Body of pancreas (tissue), 4 donors: ENCODE measurements around the gene DNAJC17. TPM values are rescaled to one million over a fixed set of nuclear protein-coding genes. Genes with fewer than 3 reads are reported as not detected.

Experiments
- ATAC-seq: fragments of 150-250 bp; one replicate; pipeline ENCODE4 v1.9.1; 2016
- DNase-seq, 4 donors: peaks; one replicate each; pipeline ENCODE4 v3.0.0-alpha.2; 2019
- H3K27ac ChIP-seq, 4 donors: fragments of 200-600 bp; sonication (generic); 1 replicate in 3 of 4; 2 replicates in 1 of 4; pipeline versions ENCODE4 v1.5.1 to v1.6.1; 2016 to 2019; ENCODE audit warnings: mild to moderate bottlenecking in 1 of 4, mixed read lengths in 1 of 4, moderate library complexity in 1 of 4
- H3K27me3 ChIP-seq, 2 donors: fragments of 200-600 bp; sonication (generic); one replicate each; pipeline ENCODE4 v1.6.0; 2016; ENCODE audit warnings: mild to moderate bottlenecking in 1 of 2
- H3K36me3 ChIP-seq, 2 donors: fragments of 200-600 bp; sonication (generic); replicated peaks in 1 of 2; 2 replicates each; pipeline ENCODE4 v1.5.1; 2016; ENCODE audit warnings: low read depth in 2 of 2; ENCODE audit not compliant: insufficient read depth in 1 of 2
- H3K4me1 ChIP-seq: fragments of 200-600 bp; sonication (generic); one replicate; pipeline ENCODE4 v1.6.0; 2016
- H3K4me3 ChIP-seq, 2 donors: fragments of 200-600 bp; sonication (generic); 1 replicate in 1 of 2; 2 replicates in 1 of 2; pipeline ENCODE4 v1.5.1; 2016 to 2019
- H3K9me3 ChIP-seq, 3 donors: fragments of 200-600 bp; sonication (generic); 1 replicate in 2 of 3; 2 replicates in 1 of 3; pipeline ENCODE4 v1.5.1; 2016
- POLR2A ChIP-seq, 3 donors: fragments of 450-650 bp; IDR thresholded peaks; one replicate each; pipeline ENCODE4 v1.6.1; 2016; ENCODE audit warnings: antibody characterized with exemption in 3 of 3, mild to moderate bottlenecking in 2 of 3
- WGBS, 2 donors: methylation state at CpG; one replicate each; pipeline ENCODE4 v1.1.5; 2017; 5-methylcytosine and 5-hydroxymethylcytosine counted together
- intact Hi-C: fragments of 100-400 bp; cut with DNase I; formaldehyde crosslinking; loops from one replicate; pipeline ENCODE4 v1.15.1; 2023
- total RNA-seq, 2 donors: library from RNA; depleted of rRNA; stranded (reverse); fragments of >200 nt; gene quantifications; one replicate each; pipeline ENCODE4 v1.1.0, GENCODE V29; 2016
- TF ChIP-seq, protein P1 (sequence below), 7 experiments: fragments of 450-650 bp in 4 of 7; fragments of 200-600 bp in 3 of 7; sonication (generic) in 3 of 7; IDR thresholded peaks; one replicate each; pipeline ENCODE4 v1.5.1; 2016 to 2019; ENCODE audit warnings: antibody characterized with exemption in 7 of 7

Gene DNAJC17
- total RNA-seq, 2 donors from 2014 or later = 18.7 to 36.6 TPM

DNA sequence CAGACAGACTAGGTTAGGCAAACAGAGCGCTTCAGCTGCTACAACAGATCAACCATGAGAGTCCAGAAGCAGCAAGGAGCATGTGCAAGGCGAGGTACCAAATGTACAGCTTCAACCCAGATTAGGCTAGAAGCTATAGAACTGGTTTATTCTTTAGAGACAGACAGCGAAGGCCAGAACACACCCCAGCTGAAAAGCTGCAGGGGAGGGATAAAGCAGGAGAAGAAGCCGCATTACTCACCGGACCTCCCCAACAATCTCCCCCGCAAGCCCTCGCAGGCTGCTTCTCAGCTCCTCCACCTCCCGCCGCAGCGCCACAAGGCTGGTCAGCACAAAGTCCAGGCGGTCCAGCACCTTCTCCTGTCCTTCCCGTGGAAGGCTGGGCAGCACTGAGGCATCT is 55.5 kb downstream of the DNAJC17 start:
- no peak for DNase-seq
- 90 to 93% methylated on average over 11 to 12 of the region's 12 CpGs for WGBS, 2 donors
- intact Hi-C loops = no loop called here

DNA sequence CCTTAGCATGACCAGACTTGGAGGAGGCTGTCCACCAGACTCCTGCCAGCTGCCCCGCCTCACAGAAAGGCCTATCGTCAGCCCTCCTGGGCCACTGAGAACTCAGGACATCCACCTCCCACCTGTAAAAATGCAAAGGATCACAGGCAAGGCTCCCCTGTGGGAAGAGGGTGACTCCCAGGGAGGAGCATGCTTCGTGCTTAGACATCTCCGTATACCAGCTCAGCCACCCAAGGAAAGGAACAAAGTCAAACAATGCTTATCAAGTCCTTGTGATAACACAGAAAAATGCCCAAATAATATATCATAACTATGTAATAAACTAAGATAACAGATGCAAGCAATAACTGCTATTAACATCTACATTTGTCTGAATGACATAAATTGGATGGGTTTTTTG is 56.4 kb downstream of the DNAJC17 start:
- intact Hi-C loops = no loop called here
- Histone ChIP-seq H3K27me3 (no peaks in the 10 kb centered on the region), H3K4me1 (peaks cover 26% of the 10 kb centered on the region), H3K36me3 (peaks cover 5 to 6% of the 10 kb centered on the region in 2 donors), H3K4me3 (no peak overlapping the region), H3K9me3 (no peaks in the 10 kb centered on the region), H3K27ac (no peak overlapping the region)
- 55 to 69% methylated on average over 2 to 4 of the region's 4 CpGs for WGBS, 2 donors
- no peak for ATAC-seq
- TF ChIP-seq, protein P1, sequence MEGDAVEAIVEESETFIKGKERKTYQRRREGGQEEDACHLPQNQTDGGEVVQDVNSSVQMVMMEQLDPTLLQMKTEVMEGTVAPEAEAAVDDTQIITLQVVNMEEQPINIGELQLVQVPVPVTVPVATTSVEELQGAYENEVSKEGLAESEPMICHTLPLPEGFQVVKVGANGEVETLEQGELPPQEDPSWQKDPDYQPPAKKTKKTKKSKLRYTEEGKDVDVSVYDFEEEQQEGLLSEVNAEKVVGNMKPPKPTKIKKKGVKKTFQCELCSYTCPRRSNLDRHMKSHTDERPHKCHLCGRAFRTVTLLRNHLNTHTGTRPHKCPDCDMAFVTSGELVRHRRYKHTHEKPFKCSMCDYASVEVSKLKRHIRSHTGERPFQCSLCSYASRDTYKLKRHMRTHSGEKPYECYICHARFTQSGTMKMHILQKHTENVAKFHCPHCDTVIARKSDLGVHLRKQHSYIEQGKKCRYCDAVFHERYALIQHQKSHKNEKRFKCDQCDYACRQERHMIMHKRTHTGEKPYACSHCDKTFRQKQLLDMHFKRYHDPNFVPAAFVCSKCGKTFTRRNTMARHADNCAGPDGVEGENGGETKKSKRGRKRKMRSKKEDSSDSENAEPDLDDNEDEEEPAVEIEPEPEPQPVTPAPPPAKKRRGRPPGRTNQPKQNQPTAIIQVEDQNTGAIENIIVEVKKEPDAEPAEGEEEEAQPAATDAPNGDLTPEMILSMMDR (IDR thresholded peaks at IDR 0.05) = no peak
- no peak for TF ChIP-seq POLR2A (IDR thresholded peaks at IDR 0.05)
- no peak for DNase-seq

More for the DNA sequence above, 55.5 kb downstream of the DNAJC17 start:
- ATAC-seq = no peak
- Histone ChIP-seq H3K36me3 (peaks cover 5 to 6% of the 10 kb centered on the region in 2 donors), H3K4me3 (no peak overlapping the region), H3K27ac (no peak overlapping the region), H3K4me1 (peaks cover 27% of the 10 kb centered on the region), H3K27me3 (no peaks in the 10 kb centered on the region), H3K9me3 (no peaks in the 10 kb centered on the region)
- TF ChIP-seq, protein P1 (IDR thresholded peaks at IDR 0.05) = no peak
- TF ChIP-seq POLR2A (IDR thresholded peaks at IDR 0.05) = no peak

DNA sequence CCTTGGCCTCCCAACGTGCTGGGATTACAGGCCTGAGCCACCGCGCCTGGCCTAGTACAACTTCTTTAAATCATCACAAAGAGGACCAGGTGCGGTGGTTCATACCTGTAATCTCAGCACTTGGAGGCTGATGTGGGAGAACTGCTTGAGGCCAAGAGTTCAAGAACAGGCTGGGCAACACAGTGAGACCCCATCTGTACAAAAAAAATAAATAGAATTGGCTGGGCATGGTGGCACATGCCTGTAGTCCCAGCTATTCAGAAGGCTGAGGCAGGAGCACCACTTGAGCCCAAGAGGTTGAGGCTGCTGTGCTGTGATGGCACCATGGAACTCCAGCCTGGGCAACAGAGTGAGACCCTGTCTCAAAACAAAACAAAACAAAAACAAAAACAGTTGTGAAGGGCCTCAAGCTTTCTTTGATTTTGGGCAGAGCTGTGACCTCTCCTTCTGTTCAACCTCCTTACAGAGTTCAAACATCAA is 58.1 kb downstream of the DNAJC17 start:
- H3K27ac ChIP-seq = no peak overlapping the region
- no peak for DNase-seq
- intact Hi-C loops = no loop called here
- H3K36me3 ChIP-seq = peaks cover 5 to 6% of the 10 kb centered on the region in 2 donors
- no peaks in the 10 kb centered on the region for H3K9me3 ChIP-seq
- no peaks in the 10 kb centered on the region for H3K27me3 ChIP-seq
- H3K4me1 ChIP-seq = peaks cover 19% of the 10 kb centered on the region
- WGBS, 2 donors = 94 to 96% methylated on average over 4 of the region's 4 CpGs
- TF ChIP-seq, protein P1 (IDR thresholded peaks at IDR 0.05) = no peak
- TF ChIP-seq POLR2A (IDR thresholded peaks at IDR 0.05) = no peak
- no peak overlapping the region for H3K4me3 ChIP-seq
- no peak for ATAC-seq

DNA sequence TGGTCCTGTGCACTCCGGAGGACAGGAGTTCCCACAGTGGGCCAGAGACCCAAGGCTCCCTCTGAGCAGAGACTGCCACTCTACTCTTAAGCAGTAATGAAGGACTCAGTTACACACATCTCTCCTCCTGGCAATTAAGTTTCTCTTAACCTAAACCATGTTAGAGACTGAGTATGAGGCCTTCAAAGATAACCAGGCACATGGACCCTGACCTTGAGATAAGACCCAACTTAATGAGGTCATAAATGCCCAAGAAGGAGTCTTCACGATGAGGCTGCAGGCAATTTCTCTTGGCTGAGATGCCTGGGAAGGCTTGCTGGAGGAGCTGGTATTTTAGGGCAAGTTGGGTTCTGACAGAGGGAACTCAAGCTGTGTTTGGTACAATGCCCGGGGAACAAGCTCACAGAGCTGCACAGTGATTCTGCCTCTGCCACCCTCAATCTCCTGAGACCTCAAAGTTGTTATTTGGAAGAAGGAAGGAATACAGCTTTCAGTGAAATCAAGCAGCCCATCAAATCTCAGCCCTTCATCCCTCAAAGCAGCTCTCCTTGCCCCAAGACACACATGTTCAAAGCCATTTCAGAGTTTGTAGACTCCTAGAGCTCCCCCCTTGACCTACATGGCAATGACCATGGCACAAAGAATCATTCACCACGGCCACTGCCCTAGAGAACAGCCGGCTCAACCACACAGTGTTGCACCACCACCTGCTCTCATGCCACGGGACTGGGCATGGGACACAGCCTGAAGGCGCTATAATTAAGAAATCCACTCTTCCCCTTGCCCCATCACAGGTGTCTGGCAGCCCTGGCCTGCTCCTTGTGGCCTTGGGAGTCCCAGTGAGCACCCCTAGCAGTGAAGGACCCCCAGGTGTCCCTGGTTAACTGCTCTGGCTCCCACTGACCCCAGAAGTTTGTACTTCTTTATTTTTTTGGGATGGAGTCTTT is 59.3 kb downstream of the DNAJC17 start:
- 54 to 65% methylated on average over 3 to 7 of the region's 7 CpGs for WGBS, 2 donors
- peaks cover 6% of the 10 kb centered on the region for H3K4me1 ChIP-seq
- intact Hi-C loops = no loop called here
- H3K36me3 ChIP-seq = peaks cover 12 to 14% of the 10 kb centered on the region in 2 donors
- no peak overlapping the region for H3K27ac ChIP-seq
- no peaks in the 10 kb centered on the region for H3K9me3 ChIP-seq
- DNase-seq = no peak
- no peak for TF ChIP-seq POLR2A (IDR thresholded peaks at IDR 0.05)
- TF ChIP-seq, protein P1 (IDR thresholded peaks at IDR 0.05) = no peak
- H3K27me3 ChIP-seq = no peaks in the 10 kb centered on the region
- no peak overlapping the region for H3K4me3 ChIP-seq
- no peak for ATAC-seq
